Stimulated activated CD8-positive, alpha-beta memory T cell treated with anti-CD3 and anti-CD28 coated beads, Interleukin-12 subunit alpha, Interleukin-12 subunit beta, amount 100 ng/mL, for 4 hours (primary cell): Measurements from ENCODE around the gene CCDC150.
"Not testable (repeated sequence)": the region's sequence is repeated elsewhere in the genome, so short reads cannot be mapped to it uniquely, and the experiment has no call there.

ENCODE experiments used
- DNase-seq: peaks from one replicate; pipeline ENCODE4 v3.0.0-alpha.2; 2020; ENCODE audit warnings: low read depth

Gene CCDC150

GRCh38 chr2:196639180-196640030 is at the start of gene CCDC150:
Gene CCDC150, plus strand, starts transcription at chr2:196639715. Its CDS starts 52 bp downstream, at chr2:196639767.
- peak; percentile 87 for DNase-seq

DNA sequence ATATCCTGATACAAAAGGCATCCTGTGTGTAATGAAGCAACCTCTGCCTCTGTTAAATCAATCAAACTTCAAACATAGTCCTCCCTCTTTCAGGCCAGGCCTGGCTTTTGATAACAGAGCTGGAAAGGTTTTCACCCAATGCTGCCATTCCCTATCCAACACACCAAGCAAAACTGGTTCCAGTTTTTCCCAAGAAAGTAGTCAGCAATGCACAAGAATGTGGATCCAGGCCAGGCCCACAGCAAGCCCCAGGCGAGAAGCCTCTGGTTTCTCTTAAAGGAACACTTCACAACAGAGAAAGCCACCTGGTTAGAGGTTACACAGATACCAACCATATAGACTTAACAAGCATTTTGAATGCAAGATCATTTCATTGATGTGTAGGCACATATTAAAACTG is 49.2 kb upstream of the CCDC150 start:
- no peak for DNase-seq

DNA sequence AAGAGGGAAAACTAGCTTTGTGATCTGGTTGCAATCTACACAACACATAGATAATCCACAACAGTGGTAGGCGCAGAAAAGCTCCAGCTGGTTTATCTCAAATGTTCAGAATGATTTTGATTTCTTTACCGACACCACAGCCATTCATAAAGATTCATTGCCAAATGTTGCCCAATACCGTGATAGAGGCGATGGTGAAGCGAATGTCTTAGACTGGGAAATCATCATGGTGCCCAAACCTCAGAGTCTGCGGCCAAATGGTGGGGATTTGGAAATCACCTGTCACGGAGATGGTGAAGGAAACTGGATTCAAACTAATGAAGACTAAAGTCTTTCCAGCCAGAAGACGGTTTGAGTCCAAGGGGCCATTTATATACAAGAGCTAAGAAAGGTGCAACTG is 48.5 kb upstream of the CCDC150 start:
- DNase-seq: no peak

- DNase-seq: no peak
Observed at GRCh38 chr2:196591621-196592022, 47.9 kb upstream of the CCDC150 start.

GRCh38 chr2:196592331-196592910 is 47.1 kb upstream of the CCDC150 start:
- DNase-seq: no peak

GRCh38 chr2:196592911-196593881 is 46.3 kb upstream of the CCDC150 start, which contains the start of gene HECW2:
Gene HECW2, minus strand, starts transcription at chr2:196593554.
- DNase-seq: no peak

DNA sequence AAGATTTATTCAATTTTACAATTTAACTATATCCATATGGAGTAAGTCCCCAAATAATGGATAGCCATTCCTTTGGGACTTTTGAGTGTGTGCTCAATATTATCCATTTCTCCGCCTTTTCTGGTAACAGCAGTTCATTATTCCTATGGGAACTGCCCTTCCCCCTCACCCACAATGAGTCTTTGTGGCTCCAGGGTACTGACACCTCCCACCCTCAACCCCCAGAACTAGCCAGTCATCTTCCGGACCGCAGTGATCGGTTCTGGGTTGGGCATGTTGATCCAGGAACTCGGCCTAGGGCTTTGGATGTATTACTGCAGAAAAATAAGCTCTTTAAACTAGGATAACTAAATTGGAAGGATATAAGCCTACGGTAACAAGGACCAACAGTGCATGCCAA is 45.4 kb upstream of the CCDC150 start:
- no peak for DNase-seq

GRCh38 chr2:196597531-196597930 is 42.0 kb upstream of the CCDC150 start:
- DNase-seq: no peak

DNA sequence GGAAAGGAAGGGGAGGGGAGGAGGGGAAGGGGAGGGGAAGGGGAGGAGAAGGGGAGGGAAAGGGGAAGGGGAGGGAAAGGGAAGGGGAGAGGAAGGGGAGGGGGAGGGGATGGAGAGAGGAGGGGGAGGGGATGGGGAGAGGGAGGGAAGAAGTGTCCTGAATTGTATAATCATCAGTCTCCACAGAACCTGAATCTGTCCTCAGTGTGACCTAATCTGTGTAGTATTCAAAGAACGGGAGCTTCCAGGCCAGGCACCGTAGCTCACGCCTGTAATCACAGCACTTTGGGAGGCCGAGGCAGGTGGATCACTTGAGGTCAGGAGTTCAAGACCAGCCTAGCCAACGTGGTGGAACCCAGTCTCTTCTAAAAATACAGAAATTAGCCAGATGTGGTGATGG is 41.1 kb upstream of the CCDC150 start:
- no peak for DNase-seq

GRCh38 chr2:196598846-196599245 is 40.7 kb upstream of the CCDC150 start:
- no peak for DNase-seq

- DNase-seq: no peak
Observed at GRCh38 chr2:196601430-196602306, 37.8 kb upstream of the CCDC150 start.

DNA sequence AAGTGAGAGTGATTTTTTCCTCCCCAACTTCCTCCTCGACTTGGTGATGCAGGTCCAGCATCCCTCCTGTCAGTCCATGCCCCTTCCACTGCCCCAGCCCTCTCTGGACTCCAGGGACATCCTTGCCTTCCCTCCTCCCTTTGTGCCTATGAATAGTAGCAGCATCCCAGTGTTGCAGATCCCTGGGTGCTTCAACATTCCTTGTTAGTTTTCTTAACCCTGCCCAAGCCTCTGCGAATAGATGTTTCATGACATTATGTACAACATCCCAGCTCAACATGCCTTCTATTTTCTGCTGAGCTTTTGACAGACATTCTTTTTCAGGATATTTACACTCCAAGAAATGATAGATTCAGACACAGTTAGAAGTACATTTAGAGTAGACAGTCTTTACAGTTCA is 35.3 kb upstream of the CCDC150 start:
- no peak for DNase-seq

GRCh38 chr2:196606516-196606915 is 33.0 kb upstream of the CCDC150 start:
- no peak for DNase-seq

GRCh38 chr2:196607073-196607472 is 32.4 kb upstream of the CCDC150 start:
- DNase-seq: no peak

GRCh38 chr2:196607896-196608295 is 31.6 kb upstream of the CCDC150 start:
- not testable (repeated sequence) for DNase-seq

- no peak for DNase-seq
Observed at GRCh38 chr2:196609806-196610205, 29.7 kb upstream of the CCDC150 start.

GRCh38 chr2:196610796-196611195 is 28.7 kb upstream of the CCDC150 start:
- no peak for DNase-seq

GRCh38 chr2:196613302-196613701 is 26.2 kb upstream of the CCDC150 start:
- DNase-seq: no peak

GRCh38 chr2:196617430-196617829 is 22.1 kb upstream of the CCDC150 start:
- no peak for DNase-seq

DNA sequence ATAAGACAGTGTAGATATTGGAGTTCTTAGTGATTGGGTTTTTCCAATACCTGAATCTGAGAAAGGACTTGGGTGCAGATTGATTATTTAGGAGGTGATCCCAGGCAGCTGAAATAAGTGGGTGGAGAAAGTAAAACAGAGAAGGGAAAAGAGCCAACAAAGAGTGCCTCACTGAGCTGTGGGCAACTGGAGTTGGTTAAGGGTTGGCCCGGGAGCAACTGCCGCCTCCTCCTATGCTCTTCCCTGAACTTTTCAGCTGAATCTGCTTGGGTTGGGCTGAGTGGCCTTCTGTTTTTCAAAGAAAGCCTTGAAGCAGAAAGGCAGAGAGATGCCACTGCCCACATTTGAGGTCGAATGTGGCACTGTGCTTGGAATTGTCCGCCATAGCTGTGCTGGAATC is 20.9 kb upstream of the CCDC150 start:
- no peak for DNase-seq

- no peak for DNase-seq
Observed at GRCh38 chr2:196630531-196630930, 9.0 kb upstream of the CCDC150 start.
